Activated T-cell treated with anti-CD3 and anti-CD28 coated beads for 24 hours (primary cell): ENCODE data around the gene BRPF1.

Experiments used
- DNase-seq: peaks from one replicate; pipeline ENCODE4 v3.0.0-alpha.2; 2020; ENCODE audit warnings: low read depth

The BRPF1 gene

DNA sequence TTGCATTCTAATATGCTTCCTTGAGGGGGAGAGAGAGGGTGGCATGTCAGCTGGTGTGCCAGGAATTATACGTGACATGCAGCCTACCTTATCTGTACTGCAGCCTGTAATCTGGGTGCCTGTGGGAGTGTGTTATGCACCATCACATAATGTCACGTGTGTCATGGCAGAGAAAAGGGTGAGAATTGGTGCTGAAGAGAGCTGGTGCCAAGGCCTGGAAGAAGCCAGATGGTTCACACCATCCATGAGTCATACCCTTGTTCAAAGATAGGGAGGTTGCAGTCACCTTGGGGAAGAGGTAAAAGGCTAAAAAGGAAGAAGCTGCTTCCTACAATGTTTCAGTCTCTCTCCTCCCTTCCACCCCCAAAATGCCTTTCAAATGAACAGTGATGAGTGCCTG lies 5.3 kb downstream of the BRPF1 start:
- no peak for DNase-seq

DNA sequence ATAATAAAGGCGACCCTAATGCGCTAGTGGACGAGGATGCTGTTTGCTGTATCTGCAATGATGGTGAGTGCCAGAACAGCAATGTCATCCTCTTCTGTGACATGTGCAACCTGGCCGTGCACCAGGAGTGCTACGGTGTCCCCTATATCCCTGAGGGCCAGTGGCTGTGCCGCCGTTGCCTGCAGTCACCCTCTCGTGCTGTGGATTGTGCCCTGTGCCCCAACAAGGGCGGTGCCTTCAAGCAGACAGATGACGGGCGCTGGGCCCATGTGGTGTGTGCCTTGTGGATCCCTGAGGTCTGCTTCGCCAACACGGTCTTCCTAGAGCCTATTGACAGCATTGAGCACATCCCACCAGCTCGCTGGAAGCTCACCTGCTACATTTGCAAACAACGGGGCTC lies 7.6 kb downstream of the BRPF1 start:
- DNase-seq = no peak

GRCh38 chr3:9742560-9742959 lies 11.0 kb downstream of the BRPF1 start:
- DNase-seq = no peak

GRCh38 chr3:9743548-9743947 lies 12.0 kb downstream of the BRPF1 start:
- no peak for DNase-seq

DNA sequence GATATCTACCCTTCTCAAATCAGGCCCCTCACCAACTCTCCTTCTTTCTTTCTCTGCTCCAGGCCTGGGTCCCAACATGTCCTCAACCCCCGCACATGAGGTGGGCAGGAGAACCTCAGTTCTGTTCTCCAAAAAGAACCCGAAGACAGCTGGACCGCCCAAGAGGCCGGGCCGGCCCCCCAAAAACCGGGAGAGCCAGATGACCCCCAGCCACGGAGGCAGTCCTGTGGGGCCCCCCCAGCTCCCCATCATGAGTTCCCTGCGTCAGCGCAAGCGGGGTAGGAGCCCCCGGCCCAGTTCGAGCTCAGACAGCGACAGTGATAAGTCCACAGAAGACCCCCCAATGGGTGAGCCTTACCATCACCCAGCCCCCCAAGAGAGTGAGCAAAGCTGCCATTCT lies 12.6 kb downstream of the BRPF1 start:
- no peak for DNase-seq

DNA sequence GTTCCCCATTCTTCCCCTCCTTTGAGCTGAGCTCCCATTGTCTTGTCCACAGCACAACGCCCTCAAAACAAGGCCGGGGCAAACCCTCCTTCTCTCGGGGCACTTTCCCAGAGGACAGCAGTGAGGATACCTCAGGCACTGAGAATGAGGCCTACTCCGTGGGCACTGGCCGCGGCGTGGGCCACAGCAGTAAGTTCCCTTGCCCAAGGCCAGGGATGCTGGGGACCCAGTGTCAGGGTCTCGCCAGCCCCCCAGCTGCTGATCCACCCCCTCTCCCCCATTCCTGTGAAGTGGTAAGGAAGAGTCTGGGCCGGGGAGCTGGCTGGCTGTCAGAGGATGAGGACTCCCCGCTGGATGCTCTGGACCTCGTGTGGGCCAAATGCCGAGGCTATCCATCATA lies 14.0 kb downstream of the BRPF1 start:
- DNase-seq = no peak

DNA sequence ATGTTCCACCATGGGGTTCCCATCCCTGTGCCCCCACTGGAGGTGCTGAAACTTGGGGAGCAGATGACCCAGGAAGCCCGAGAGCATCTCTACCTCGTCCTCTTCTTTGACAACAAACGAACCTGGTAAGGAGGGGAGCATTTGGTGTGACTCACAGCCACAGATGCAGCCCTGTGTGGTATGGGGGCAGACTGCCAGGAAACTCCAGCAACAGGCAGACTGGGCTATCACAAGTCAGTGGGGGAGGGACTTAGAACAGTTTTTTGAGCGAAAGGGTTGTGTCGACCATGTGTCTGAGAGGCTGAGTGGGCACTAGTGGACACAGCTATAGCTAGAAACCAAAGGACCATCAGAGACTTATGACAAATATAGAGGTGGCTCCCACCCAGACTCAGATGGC lies 14.8 kb downstream of the BRPF1 start:
- no peak for DNase-seq

GRCh38 chr3:9747267-9747666 lies 15.7 kb downstream of the BRPF1 start:
- DNase-seq = no peak

DNA sequence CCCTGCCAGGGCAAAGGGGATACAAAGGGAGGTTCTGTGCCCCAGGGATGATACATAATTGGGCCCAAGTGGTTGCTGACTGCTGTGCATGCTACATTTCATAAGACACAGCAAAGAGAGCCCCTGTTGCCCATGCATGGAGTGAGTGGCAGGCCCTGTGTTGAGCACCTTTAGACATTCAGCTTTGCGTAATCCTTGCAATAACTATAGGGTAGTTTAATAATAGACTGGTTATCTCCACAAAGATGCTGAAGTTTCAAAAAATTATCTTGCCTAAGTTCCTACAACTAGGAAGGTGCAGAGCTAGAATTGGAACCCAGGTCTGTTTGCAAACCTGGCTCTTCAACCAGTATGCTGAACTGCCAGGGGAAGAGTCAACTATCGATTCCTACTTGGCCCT lies 16.5 kb downstream of the BRPF1 start:
- DNase-seq = no peak

DNA sequence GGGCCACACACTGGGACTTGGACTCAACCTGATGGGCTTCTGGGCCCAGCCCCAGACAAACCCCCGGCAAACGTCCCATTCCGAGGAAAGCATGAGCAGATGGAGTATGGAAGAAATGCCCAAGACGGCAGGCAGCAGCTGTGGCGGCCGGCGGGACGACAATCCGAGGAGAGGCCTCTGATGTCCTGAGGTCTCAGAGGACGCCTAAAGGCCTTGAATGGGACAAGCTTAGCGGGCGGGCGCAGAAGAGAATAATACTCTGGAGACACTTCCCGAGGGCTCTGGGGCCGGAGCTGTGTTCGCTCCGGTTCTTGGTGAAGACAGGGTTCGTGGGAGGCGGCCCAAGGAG lies 17.7 kb downstream of the BRPF1 start:
- no peak for DNase-seq

DNA sequence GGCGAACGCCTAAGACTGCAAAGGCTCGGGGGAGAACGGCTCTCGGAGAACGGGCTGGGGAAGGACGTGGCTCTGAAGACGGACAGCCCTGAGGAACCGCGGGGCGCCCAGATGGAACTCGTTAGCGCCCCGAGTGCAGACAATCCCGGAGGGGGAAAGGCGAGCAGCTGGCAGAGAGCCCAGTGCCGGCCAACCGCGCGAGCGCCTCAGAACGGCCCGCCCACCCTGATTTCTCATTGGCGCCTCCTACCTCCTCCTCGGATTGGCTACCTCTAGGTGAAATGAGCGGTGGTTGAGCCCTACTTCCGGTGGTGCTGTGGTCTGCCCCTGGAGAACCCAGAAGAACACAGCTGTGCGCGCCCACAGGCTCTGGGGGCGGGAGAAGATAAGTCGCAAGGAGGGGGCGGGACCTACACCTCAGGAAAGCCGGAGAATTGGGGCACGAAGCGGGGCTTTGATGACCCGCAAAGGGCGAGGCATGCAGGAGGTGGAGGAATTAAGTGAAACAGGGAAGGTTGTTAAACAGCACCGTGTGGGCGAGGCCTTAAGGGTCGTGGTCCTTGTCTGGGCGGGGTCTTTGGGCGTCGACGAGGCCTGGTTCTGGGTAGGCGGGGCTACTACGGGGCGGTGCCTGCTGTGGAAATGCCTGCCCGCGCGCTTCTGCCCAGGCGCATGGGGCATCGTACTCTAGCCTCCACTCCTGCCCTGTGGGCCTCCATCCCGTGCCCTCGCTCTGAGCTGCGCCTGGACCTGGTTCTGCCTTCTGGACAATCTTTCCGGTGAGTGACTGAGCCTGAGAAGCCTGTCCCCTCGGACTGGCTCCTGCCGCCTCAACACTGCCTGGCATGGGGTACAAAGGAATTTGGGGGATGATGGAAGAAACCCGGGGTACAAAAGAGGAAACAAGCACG lies 18.4 kb downstream of the BRPF1 start, which contains the start of gene OGG1:
OGG1 (plus strand) TSS at position 308 of the 911 bp plus-strand sequence; CDS start at position 643, 335 bp downstream.
- DNase-seq = peak; percentile 93

DNA sequence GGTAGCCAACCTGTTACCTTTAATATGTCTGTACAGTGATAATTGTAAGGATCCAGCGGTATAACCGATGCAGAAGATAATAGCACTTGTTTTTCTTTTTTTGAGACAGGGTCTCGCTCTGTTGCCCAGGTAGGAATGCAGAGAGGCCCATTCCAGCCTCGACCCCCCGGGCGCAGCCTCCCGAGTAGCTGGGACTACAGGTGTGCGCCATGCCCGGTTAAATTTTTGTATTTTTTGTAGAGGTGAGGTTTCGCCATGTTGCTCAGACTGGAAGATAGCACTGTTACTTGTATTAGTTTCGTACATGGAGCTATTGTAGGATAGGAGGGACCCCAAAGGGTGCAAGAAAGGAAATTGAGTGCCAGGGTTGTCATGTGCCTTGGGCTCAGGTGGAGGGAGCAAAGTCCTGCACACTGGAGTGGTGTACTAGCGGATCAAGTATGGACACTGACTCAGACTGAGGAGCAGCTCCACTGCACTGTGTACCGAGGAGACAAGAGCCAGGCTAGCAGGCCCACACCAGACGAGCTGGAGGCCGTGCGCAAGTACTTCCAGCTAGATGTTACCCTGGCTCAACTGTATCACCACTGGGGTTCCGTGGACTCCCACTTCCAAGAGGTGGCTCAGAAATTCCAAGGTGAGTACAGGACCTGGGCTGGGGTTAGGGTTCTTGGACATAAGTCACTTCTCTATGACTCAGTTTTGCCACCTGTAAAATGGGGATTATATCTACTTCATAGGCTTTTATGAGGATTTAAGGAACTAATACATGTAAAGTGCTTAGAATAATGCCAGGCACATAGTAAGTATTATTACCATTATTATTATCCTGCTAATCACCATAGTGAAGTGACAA lies 19.2 kb downstream of the BRPF1 start:
- DNase-seq = no peak

GRCh38 chr3:9754678-9755077 lies 23.1 kb downstream of the BRPF1 start:
- no peak for DNase-seq

- no peak for DNase-seq
Observed at GRCh38 chr3:9757427-9757826, 25.9 kb downstream of the BRPF1 start.

DNA sequence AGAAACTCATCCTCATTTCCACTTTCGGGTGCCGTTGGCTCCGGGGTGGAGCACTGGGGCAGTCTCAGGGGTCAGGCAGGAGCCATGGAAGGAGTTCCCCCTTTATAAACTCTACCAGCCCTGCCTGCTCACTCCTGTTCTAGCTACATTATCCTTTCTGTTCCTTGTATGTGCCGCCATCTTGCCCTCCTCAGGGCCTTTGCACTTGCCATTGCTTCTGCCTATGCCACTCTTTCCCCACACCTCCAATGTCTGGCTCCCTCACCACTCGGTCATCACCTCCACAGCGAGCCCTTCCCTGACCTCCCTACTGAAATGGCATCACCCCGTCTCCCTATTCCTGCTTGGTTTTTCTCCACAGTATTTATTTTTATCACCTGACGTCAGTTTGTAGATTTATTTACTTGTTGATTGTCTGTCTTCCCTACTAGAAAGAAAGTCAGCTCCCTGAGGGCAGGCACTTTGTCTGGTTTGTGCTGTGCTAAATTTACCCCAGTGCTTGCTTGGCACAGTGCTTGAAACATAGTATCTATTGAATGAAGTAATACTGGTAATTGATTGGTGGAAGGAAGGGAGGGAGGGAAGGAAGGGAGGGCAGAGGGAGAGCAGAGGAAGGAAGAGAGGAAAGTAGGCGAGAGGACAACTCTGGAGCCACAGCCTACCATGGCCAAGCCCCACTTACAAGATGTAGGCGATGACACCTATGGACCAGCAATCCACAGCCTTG lies 29.4 kb downstream of the BRPF1 start:
- no peak for DNase-seq

DNA sequence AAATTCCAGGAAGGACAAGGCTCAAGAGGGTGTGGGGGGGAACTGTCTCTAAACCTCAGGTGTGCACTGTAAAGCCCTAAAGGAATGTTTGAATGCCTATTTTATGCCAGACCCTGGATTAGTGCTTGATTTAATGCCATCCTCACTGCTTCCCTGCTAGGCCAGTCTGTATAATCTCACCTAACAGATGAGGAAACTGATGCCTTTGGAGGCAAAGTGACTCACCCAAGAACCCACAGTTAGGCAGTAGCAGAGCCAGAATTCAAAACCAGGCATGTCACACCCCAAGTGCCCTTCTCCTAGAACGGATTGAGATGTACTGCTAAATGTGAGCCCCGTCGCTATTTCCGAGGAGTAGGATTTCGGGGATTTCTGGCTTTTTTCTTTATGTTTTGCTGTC lies 30.4 kb downstream of the BRPF1 start:
- DNase-seq = no peak

DNA sequence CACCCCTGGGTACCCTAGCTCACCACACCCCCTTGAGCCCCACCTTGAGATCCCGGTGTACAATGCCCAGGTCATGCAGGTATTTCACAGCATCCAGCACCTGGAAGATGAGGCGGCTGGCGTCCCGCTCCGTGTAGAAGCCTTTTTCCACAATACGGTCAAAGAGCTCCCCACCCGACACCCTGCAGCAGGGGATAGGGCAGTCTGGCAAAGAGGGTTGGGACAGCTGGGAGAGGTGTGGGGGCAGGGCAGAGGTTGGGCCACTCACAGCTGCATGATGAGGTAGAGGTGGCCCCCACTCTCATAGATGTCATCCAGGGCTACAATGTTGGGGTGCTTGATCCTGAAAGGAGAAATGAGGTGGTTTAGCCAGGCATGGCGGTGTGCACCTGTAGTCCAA lies 31.3 kb downstream of the BRPF1 start:
- DNase-seq = no peak

DNA sequence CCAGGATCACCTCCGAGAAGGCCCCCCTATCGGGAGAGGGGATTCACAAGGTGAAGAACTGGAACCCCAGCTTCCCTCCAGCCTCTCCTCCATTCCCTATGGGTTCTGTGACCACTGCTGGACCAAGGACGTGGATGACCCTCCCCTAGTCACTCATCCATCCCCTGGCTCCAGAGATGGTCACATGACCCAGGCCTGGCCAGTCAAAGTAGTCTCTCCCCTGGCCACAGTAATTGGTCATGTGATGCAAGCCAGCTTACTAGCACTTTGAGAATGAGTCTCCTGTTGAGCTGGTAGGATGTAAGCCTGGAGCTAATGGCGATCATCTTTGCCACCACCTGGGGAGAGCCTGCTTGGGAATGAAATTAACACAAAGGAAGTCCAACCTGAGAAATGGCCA lies 34.3 kb downstream of the BRPF1 start:
- DNase-seq = no peak

DNA sequence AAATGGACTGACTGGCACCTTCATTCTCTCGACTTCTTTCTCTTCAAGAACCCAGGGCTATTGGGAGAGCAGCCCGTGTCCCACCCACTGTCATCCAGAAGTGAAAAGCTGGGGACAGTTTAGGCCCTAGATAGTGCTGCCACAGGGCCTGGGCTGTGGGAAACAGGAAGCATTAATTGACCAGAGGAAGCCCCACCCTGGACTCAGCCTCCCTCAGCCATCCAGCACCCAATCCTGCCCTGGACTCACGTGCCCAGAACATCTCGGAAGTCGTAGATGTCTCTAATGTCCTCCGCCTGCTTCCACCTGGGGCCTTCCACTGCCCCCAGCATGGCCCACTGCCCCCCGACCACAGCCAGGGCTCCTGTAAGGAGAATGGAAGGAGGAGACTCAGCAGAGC lies 35.9 kb downstream of the BRPF1 start:
- DNase-seq = no peak

DNA sequence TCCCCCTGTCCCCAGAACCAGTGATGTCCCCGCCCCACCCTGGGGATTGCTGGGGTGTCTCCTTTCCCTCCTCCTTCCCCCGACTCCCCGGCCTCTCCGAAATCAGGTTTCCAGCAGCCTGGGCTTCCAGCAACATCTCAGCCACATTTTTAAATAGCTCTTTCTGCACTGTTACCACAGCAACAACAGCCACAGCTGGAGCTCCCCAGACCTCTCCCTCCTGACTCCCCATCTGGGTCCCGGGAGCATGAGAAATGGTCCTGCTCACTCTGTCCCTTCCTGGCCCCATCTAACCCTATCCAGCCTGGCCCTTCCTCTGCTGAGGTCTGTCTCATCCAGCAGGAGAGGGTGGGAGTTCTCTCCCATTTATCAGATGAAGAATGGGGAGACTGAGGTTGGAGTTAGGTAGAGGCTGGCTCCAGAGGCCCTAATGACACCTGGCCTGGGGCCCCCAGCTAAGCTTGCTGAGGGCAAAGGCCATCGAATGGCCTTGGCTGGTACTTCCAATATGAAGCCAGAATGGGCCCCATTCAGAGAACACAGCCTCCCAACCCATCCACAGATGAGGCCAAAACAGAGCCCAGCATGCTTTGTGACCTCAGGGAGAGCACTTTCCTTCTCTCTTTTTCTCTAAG lies 36.7 kb downstream of the BRPF1 start:
- DNase-seq = no peak

DNA sequence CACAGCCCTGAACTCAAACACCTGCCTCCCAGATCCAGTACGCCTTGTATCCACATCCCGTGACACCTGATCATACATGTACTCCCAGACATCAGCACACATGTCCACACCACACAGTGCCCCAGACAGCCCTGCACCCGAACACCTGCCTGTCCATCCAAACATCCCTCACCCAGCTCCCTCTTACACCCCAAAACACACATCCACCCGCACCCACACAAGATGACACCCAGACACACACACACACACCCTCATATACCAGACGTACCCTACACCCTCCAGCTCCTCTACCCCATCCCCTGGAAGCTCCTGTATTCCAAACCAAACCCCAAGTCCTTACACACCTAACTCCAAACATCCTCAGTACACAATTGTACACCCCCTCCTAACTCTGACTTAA lies 37.5 kb downstream of the BRPF1 start:
- DNase-seq = no peak
